Vagina (tissue), 2 donors: ENCODE data around the gene RPL37A.

Experiments used
- POLR2A ChIP-seq, 2 donors: fragments of 450-650 bp; IDR thresholded peaks; one replicate each; pipeline ENCODE4 v1.6.1; 2017; ENCODE audit warnings: antibody characterized with exemption in 2 of 2, mild to moderate bottlenecking in 2 of 2, moderate library complexity in 2 of 2
- POLR2AphosphoS5 ChIP-seq, 2 donors: sonication (generic); formaldehyde crosslinking; IDR thresholded peaks; one replicate each; pipeline ENCODE4 v1.9.0; 2017; ENCODE audit warnings: antibody characterized with exemption in 2 of 2, mild to moderate bottlenecking in 2 of 2, low read depth in 1 of 2; ENCODE audit not compliant: insufficient read depth in 1 of 2

DNA sequence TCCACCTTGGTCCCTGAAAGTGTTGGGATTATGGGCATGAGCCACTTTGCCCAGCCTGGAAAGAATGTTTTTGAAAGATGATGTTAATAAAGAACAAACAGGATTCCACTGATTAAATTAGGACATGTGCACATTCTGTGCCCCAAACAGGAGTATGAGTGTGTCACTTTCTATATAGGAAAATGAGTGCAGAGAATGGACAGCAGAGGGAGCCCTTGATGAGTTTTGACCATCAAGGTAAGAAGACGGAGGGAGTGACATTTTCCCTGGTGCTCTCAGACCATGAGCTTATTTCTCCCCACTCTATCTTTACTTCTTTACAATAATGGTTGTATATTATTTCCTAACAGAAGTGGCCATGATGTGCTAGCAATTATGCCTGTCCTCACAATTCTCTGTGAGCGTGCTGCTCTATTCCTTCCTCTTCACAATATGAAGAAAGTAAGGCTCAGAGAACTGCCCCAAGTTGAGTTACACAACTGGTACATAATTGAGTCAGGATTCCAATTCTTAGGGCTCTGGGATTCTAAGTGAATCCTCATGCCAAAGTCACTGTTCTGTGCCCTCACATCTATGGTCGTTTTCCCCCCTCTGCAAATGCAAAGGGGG is 20.6 kb downstream of the RPL37A start:
- TF ChIP-seq POLR2AphosphoS5 (IDR thresholded peaks at IDR 0.05; ENCODE audit: insufficient read depth in 1 of 2, low read depth in 1 of 2) (no peak), POLR2A (IDR thresholded peaks at IDR 0.05) (no peak)
